GM19397 (cell line): ENCODE results near the gene VAT1L.

Source experiments
- ATAC-seq: cut with Tn5 transposase; IDR thresholded peaks from one replicate; pipeline ENCODE4 v1.9.1; 2021; ENCODE audit warnings: mild to moderate bottlenecking, moderate library complexity; ENCODE audit not compliant: unreplicated experiment

Gene VAT1L

DNA sequence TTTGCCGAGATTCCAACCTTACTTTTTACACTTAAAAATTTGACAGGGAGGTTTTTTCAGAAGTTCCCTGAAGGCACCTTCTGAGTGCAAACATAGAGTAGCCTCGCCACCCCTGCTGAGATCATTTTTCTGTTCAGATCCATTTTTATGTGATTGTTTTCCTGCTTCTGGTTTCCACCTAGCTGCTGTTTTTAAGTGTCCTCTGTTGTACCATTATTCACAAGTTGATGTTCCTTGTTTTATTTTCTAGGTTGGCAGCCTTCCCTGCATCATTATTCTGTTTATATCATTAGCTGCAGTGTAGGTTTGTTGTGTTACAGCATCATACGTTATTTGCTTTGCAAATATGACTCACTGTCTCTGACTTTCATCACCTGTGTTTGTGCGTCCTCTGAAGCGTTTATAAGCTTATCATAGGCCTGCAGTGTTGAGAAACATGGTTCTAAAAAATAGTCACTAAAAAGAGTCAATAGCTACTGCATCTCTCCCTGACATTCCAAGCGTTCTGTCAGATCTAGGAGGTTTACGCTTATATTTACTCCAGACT, 117.1 kb downstream of the VAT1L start:
- ATAC-seq = no peak

- ATAC-seq = no peak
Observed at GRCh38 chr16:77910021-77910420, 121.7 kb downstream of the VAT1L start.

GRCh38 chr16:77912617-77913016, 124.3 kb downstream of the VAT1L start:
- ATAC-seq = no peak

DNA sequence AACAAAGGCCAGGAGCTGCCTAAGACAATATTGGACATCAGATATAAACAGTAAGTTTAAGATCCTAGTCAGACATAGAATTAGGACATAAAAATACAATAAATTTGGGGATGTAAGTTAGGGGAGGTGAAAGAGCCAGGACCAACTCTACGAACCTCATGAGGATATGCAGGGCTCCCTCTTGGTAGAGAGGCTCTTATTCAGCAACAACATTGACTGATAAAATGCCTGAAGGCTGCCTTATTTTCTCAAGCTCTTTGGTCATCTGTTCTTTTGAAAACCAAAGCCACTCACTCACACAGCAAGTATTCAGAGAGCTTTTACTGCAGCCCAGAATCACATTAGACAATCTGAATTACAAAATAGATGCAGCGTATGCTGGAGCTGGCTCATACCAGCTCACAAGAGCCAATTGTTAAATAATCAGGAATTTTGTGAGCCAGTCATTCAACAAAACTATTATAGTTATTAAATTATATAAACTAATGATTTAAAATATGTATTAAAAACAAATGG, 125.4 kb downstream of the VAT1L start:
- ATAC-seq = no peak

GRCh38 chr16:77916111-77916510, 127.7 kb downstream of the VAT1L start:
- no peak for ATAC-seq

DNA sequence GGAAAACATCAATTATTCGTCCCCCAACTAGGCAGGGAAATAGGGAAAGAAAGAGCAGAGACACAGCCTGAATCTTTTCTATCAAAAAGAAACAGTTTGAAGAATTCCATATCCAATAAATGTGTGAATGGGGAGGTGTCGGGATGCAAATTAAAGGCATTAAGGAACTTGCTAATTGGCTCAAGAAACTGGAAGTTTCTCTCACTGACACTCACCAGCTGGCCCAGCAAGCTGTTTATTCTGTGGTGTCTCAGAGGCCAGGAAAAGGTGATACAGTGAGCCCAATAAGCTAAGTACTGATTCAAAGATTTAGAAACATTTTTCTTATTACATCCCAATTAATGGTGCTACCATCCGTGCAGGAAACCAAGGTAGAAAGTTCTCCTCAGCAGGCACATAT, 129.6 kb downstream of the VAT1L start:
- no peak for ATAC-seq

- no peak for ATAC-seq
Observed at GRCh38 chr16:77918809-77919707, 130.7 kb downstream of the VAT1L start.

- no peak for ATAC-seq
Observed at GRCh38 chr16:77919761-77920415, 131.5 kb downstream of the VAT1L start.

GRCh38 chr16:77920984-77921383, 132.6 kb downstream of the VAT1L start:
- ATAC-seq = no peak

DNA sequence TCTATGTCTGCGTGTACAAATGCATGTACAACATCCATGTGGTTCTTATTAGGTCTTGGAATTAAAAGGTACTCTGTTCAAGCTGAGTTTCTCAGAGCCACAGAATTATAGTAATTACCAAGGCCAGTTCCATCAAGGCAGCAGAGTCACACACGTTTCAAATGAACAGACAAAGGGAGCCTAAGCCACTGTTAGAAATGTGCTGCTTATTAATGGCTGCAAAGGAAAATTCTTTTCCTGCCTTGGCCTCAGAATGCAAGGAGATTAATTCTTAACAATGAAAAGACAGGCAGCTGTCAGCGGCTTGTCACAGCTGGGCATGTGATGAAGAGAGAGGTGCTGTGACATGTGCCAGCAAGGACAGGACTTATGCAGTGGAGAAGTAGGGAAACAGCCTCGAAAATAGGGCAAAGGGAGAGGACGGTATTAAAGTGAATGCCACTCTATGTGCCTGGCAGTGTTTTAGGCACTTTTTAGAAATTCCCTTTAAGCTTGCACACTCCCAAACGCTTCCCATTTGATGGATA, 133.9 kb downstream of the VAT1L start:
- no peak for ATAC-seq

DNA sequence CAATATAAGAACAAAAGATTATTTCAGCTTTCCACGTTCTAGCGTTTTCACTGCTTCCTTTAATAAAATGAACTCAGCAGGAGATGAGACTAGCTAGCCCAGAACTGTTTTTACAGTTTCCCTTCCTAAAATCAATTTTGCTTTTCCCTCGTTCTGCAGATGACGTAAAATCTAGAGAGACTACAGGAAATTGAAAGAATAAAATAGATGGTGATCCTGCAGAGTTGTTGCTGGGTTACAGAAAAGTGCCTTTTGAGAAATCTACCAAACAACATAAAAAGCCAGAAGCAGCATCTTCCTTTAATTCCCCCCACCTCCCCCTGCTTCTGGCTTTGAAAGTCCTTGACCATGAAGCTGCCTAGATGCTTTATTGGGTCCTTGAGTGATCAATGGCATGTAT, 137.2 kb downstream of the VAT1L start:
- no peak for ATAC-seq

GRCh38 chr16:77928096-77928495, 139.7 kb downstream of the VAT1L start:
- ATAC-seq = no peak

- no peak for ATAC-seq
Observed at GRCh38 chr16:77929004-77929403, 140.6 kb downstream of the VAT1L start.

- ATAC-seq = no peak
Observed at GRCh38 chr16:77931058-77931457, 142.7 kb downstream of the VAT1L start.

DNA sequence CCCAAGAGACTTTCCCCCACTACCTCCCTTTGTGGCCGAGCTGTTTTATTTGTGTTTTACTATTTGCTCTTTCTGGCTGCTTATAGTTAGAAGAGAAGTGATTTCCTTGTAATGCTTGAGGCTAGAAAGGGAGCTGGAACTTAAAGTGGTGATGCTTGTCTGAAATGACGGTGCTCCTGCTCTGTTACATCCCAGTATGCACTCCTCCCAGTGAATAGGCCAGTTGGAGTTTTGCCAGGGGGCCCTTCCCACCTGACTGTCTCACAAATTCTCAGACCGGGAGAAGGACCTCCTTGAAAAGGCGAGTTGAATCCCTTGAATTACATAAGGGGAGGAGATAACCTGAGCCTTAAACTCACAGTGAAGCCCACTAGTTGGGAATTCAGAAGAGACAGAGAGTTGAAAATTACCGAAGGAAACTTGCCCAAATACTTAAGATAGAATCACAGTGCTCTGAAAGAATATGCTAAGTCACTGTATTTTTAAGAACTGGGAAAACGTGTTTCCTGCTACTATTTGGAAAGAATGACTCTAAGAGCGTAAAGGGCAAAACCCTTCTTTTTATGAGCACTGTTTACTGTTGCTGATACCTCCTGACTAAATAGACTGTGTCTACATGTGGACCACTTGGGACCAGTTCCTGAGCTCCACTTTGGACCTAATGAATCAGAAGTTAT, 149.2 kb downstream of the VAT1L start:
- no peak for ATAC-seq

DNA sequence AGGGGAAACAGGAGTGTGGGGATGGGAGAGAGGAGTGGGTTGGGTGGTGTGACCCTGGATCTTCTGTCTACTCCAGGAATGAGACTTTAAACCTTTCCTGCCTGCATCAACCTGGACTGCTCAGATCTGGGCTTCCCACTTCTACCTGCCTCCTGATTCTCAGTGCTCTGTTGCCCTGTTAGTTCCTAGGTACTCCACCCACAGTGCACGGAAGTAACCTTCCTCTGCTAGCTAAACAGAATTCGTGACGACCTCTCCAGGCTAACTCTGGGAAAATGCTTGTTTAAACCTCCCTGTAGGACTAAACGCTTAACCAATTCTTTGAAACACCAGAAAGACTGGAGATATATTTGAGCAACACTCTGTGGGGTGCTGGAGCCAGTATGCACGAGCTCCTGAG, 150.5 kb downstream of the VAT1L start:
- ATAC-seq = no peak

DNA sequence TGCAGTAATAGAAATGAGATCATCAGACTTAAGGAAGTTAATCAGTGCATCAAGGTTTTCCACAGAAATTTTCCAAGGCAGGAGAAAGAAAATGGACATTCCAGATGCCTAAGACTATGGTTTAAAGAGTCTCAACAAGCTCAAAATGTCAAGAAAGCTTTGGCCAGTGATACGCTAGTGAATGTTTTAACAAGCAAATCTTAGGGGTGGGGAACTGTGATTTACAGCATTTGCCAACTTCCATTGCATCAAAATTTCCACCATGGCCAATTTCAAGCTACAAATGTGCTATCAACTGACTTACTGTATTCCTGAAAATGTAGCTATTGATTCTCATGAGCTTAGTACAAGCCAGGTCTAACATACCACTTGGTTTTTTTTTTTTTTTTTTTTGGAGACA, 151.6 kb downstream of the VAT1L start:
- no peak for ATAC-seq

DNA sequence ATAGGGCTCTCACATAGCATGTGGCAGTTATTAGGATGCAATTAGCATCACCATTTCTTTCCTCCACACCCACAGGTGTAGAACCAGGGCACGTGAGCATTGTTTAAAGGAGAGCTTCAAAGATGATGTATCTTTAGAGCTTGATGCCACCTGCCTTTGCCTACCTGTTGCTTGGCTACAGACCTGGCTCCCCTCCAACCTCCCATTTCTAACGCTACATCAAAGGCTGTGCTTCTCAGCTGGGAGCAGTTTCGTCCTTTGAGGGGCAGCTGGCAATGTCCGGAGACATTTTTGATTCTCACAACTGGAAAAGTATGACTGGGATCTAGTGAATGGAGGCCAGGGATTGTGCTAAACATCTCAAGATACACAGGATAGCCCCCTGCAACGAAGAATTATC, 155.4 kb downstream of the VAT1L start:
- ATAC-seq = no peak

DNA sequence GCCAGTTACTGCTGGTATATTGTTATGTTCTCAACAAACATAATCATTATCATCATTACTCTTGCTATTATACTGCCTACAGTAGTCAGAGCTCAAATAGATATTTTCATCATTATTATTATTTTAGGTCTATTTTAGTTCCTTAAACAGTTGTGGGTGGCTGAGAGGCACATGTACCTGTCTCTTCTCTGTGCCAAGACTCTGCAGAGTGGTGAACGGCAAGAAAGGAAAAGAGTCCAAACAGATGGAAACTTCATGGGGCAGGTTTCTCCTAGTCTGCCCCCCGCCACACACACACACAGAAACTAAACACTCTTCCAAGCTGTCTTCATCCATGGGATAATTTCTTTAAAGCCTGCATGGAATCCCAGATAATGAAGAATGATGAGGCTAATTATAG, 156.3 kb downstream of the VAT1L start:
- ATAC-seq = no peak

GRCh38 chr16:77945126-77945525, 156.8 kb downstream of the VAT1L start:
- no peak for ATAC-seq

GRCh38 chr16:77946823-77947222, 158.5 kb downstream of the VAT1L start:
- ATAC-seq = no peak
